ENCODE data around the gene TRAP1. TPM values are rescaled to one million over a fixed set of nuclear protein-coding genes. Genes with fewer than 3 reads are reported as not detected.
A peak's percentile ranks its signal among the peaks of the same experiment; 100 is the strongest.
"Not testable (repeated sequence)": the region's sequence is repeated elsewhere in the genome, so short reads cannot be mapped to it uniquely, and the experiment has no call there.

TRAP1 gene
- total RNA-seq, 1 donor from 2014 or later = 152 TPM

DNA sequence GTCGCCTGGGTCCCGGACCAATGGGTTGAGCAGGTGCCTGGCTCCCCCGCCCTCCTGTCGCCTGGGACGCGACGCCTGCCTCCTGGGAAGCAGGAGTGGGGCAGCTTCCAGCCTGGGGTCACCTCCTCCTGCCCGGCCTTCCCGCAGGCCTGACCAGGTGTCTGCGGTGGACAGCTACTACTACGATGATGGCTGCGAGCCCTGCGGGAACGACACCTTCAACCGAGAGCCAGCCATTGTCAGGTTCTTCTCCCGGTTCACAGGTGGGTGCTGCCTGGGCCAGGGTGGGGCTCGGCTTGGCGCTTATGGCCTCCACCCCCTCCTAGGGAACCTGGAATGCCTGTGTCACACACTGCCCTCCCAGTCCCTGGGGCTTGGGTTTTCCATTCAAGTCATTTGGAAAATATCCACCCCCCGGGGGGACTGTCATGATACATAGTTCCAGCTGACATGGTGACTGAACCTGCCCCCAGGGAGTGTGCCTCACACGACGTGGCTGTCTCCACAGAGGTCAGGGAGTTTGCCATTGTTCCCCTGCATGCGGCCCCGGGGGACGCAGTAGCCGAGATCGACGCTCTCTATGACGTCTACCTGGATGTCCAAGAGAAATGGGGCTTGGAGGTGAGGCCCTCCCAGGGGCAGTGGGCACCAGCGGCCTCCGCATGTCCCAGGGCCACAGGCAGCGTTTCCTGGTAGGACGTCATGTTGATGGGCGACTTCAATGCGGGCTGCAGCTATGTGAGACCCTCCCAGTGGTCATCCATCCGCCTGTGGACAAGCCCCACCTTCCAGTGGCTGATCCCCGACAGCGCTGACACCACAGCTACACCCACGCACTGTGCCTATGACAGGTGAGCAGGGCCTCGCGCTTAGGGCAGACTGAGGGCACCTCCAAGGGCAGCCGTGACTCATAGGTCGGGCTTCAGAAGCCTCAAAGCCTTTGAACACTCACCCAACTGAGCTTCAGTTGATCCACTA is 60.5 kb downstream of the TRAP1 start:
- no peak for ATAC-seq
- no peak for DNase-seq
- intact Hi-C loops (cut with micrococcal nuclease) = no loop called here

DNA sequence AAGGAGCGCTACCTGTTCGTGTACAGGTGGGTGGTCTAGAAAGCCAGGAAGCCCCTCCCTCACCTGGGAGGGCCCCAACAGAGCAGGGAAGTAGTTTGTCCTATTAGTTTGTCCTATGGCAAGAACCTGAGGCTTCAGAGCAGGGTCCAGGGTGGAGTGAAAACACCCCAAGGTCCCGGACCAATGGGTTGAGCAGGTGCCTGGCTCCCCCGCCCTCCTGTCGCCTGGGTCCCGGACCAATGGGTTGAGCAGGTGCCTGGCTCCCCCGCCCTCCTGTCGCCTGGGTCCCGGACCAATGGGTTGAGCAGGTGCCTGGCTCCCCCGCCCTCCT is 61.2 kb downstream of the TRAP1 start:
- ATAC-seq; intact Hi-C loops (cut with micrococcal nuclease); DNase-seq: not testable (repeated sequence)

DNA sequence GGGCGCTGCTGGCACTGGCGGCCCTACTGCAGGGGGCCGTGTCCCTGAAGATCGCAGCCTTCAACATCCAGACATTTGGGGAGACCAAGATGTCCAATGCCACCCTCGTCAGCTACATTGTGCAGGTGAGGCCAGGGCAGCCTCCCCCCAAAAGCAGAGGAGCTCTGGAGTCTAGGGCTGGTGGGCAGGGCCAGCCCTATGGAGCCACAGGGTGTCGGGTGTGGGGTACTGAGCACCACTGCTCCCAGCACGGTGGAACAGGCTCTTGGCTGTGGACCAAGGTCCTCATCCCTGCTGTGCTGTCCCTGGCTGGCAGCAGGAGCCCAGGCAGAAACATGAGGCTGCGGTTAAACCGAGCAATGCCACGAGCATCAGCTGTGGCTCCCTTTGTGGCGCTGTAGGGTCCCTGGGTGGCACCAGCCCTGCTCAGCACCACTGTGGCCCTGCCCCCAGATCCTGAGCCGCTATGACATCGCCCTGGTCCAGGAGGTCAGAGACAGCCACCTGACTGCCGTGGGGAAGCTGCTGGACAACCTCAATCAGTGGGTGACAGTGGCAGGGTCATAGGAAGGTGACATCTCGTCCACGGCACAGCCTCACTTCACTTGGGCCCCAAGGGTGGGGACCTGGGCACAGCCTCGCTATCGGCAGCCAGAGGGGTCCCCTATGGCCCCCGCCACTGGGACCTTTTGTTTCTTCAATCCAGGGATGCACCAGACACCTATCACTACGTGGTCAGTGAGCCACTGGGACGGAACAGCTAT is 61.7 kb downstream of the TRAP1 start:
- ATAC-seq (peak; percentile 53), DNase-seq (no peak)

DNA sequence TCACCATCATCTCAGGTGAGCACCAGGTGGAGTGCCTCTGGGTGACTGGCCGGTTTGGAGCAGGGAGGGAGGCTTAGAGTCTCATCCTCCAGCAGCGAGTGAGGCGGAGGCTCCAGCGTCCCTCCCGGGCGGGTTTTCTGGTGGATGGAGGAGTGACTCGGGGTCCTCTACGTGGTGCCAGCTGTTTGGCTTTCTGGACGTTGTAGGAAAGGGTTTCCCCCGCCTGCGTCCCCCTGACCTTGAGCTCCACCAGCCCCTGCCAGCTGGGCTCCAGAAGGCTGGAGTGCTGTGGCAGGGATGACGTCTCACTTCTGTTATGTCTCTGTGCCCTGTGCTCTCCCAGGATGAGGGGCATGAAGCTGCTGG is 62.3 kb downstream of the TRAP1 start:
- DNase-seq (no peak), ATAC-seq (peak; percentile 46)
- intact Hi-C loops (cut with micrococcal nuclease) = no loop called here

More for the DNA sequence above, 61.7 kb downstream of the TRAP1 start:
- intact Hi-C loops (cut with micrococcal nuclease) = no loop called here

DNA sequence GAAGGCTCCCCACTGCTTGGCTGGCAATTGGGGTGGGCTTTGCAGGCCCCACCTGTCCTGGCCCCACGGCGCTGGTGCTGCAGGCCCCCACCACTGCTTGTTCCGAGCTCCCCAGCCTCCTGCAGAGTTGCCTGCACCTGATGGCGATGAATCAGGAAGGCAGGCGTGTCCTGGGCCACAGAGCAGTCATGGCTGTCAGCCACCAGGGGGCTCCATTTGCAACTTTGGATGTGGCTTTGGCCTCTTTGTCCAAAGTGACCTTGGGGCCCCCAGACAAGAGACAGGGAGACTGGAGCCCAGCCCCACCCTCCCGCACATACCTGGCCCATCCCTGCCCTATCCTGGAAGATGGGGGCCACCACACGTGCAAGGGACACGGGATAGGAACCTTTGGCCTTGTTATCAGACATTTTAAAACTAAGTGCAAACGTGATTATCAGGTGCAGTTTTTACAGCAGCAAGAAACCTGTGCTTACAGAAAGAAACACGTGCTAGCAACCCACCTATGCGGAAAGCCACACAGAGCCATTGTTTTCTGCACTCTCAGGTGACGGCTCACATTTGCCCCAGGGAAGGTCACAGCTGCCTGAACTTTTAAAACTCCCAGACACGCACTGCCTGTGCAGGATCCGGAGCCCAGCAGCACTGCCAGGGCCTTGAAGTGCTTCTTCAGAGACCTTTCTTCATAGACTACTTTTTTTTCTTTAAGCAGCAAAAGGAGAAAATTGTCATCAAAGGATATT is 62.9 kb downstream of the TRAP1 start, which contains the start of gene DNASE1:
Gene DNASE1 (plus strand): TSS at position 443 of the 743 bp plus-strand sequence. CDS start 683 bp downstream, outside the sequence.
- intact Hi-C loops (cut with micrococcal nuclease) = no loop called here
- peak; percentile 58 for ATAC-seq
- peak; percentile 56 for DNase-seq

DNA sequence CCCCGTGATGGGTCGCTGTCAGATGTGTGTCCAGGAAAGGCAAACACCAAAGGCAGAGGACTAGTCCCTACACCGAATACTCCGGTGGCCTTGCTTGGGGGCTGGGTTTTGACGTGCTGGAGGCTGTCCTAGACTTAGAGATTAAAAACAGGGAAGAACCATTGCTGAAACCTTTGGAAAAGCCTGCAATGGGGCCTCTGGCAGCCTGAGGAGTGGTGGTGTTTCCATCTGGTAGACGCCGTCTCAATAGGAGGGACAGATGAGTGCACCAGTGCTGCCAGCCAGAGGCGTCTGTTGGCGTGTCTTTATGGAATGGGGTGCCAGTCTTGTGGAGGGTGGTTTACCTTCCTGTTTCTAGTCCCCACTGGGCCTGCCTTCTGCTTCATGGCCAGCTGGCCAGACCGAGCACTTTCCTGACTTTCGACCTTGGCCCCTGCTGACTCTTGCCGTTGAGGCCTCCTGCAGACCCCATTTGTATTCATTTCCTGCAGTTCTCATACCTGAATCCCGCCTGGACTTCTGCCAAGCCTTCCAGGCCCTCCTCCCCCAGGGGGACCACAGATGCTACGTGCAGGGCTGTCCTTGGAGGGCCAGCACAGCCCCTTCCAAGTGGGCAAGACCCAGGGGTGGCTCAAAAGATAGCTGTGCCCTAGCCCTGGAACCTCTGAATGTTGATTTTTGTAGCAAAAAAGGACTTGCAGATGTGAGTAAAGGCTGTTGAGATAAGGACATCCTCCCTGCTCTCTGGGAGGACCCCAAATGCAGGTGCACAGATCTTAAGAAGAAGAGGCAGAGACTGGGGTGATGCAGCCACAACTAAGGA is 64.7 kb downstream of the TRAP1 start:
- no peak for ATAC-seq
- intact Hi-C loops (cut with micrococcal nuclease) = no loop called here
- no peak for DNase-seq

DNA sequence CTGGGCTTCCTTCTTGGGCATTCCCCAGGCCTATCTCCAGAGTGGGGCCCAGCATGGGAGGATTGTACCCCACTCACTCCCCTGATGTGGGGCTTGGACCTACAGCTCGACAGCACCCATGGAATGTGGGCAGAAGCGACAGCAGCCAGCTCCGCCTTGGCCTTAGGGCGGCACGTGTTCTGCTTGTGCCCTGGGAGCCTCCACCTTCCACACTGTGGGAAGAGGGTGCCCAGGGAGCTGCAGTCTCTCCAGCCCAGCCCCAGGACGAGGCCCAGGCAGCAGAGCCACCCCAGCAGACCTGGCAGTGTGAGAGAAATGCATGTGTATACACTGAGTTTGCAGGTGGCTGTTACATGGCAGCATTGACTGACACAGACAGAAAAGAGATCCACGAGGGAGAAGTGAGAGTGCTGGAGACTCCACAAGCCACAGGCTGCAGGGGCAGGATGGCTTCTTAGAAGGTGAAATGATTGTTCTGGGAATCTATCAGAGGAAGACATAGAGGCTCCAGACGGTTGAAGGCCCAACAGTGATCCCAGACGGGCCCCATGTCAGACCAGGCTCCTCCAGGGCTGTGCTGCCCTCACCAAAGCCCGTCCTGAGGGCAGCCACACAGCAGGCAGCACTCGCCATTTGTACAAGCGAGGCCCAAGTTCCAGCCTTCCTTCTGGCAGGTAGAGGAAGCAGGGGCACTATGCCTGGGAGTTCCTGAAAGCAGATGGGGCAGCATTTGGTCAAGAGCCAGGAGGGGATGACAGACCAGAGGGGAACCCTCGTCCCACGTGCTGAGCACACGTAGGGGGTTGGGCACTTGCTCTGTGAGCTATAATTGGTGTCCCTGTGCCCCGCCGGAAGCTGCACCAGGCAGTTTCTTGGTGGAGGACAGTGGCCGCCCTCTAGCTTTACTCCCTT is 65.6 kb downstream of the TRAP1 start:
- ATAC-seq (no peak), DNase-seq (no peak)
- intact Hi-C loops (cut with micrococcal nuclease) = no loop called here

DNA sequence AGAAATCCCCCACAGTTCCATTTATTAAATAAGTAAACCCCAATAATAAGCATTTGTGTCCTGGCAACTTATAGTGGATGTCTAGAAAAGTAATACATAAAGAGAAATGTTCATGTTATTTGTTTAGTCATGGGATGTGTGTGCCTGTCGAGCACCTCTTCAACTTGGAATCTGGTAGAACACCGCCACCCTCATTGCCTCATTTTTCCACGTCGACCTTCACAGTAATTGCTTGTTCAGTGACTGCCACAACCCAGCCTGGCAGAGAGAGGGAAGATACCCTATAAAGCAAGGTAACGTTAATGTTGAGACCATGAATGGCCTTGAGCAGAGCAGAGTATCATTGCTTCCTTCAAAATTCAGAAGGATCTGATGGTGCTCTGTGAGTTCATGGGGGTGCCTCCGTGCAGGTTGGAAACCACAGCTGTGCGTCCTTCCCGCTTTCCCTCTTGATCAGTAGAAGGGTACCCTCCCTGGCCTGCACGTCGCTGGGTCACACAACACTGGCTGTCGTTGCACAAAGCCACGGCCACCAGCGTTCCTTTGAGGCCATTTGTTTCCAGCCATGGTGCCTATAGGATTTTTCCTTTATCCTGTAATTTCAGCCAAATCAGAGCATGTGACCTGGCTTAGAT is 66.6 kb downstream of the TRAP1 start:
- intact Hi-C loops (cut with micrococcal nuclease) = no loop called here
- ATAC-seq (no peak), DNase-seq (no peak)

DNA sequence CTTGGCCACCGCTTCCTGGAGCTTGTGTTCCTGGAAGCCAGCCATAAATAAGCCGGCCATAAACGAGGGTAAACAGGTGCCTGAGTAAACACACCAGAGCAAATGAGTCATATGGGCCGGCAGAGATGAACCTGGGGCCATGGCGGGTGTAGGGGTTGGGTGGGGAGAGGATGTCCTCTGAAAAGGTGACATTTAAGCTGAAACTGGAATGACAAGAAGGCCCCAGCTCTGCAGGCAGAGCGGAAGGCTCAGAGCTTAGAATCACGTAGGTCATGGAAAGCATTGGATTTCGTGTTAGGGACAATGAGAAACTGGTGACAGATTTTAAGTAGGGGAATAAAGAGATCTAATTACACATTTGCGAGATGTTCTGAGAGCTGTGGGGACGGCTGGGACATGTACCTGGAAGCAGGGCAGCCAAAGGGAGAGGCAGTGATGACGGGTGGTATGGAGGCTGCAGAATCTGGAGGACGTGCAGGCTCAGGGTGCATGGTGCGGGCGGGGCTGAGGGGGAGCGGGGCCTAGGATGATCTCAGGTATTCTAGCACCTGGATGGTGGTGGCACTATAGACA is 70.9 kb downstream of the TRAP1 start:
- DNase-seq (no peak), ATAC-seq (no peak)
- intact Hi-C loops (cut with micrococcal nuclease) = no loop called here

DNA sequence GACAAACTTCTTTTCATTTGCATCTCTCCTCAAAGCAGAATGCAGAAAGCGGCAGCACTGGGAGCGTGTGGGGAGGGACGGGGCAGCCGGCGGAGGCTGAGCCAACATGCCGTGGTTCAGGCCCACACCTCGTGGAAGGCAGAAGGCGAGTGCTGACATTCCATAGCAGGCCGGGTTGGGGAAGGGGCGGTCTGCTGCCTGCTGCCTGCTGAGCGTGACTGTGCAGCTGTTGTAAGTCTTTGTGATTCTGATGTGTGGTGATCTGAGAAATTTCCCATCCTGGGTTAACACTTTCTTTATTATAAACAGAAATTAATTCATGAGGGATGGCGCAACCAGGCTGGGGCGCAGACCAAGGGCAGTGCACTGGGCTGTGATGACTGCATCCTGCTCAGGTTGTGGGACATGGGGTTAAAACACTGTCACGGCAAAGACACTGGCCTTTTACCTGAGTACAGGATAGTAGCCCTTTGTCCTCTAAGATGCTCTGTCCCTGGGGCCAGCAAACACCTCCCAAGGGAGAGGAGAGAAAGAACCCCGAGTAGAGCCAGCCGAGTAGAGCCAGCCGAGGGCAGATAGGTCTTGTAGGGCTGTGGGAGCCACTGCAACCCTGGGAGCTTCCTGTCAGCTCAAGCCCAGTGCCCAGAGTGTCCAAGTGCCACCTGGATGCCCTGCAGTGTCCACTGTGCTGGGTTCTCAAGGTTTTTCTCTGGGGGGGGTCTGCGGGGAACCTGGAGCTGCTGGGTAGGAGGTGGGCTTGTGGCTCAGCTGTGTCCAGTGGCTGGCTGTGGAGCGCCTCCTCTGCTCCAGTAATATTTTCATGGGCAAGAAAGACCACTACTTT is 71.6 kb downstream of the TRAP1 start:
- intact Hi-C loops (cut with micrococcal nuclease) = no loop called here
- DNase-seq = no peak
- ATAC-seq = no peak

DNA sequence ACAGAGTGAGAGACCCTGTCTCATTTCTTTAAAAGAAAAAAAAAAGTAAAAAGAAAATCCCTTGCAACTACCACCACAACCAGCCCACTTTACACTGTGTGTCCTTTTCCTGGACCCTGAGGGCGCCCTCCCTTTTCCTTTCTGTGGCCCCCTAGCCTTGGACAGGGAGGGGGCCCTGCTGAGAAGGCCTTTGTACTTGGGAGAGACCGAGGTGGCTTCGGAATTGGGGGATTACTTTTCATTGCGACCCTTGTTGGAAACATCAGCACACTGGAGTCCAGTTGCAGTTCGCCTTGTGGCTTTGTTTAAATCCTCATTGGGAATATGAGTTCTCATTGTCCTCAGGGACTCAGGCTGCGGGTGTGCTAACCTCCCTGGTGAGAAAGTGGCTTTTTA is 72.2 kb downstream of the TRAP1 start:
- intact Hi-C loops (cut with micrococcal nuclease) = no loop called here
- ATAC-seq (no peak), DNase-seq (no peak)

DNA sequence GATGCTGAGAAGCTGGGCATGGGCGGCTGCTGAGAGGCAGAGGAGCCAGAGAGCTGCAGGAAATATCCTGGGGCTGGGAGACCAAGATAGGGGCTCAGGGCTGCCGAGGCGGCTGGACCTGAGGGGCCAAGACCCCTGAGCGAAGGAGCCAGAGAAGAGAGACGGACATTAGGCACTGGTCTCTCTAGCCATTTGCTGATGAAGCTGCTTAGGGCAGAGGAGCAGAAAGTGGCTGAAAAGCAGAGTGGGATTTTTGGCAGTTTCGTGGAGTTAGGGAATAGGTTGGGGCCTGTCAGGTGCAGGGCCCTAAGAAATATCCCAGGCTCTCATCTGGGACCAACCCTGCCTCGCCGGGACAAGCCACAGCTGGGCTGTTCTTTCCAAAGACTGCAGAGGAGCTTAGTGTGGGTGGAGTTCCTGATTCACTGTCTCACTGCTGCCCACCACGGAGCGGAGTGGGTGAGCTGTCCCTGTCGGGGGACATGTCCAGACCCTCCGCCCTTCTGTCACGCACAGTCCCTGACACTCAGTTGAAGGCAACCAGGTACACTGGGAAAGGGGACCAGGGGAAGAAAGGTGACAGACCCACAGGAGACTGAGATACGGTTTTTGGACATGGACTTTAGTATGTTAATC is 74.1 kb downstream of the TRAP1 start:
- DNase-seq (no peak), ATAC-seq (no peak)
- intact Hi-C loops (cut with micrococcal nuclease) = no loop called here

DNA sequence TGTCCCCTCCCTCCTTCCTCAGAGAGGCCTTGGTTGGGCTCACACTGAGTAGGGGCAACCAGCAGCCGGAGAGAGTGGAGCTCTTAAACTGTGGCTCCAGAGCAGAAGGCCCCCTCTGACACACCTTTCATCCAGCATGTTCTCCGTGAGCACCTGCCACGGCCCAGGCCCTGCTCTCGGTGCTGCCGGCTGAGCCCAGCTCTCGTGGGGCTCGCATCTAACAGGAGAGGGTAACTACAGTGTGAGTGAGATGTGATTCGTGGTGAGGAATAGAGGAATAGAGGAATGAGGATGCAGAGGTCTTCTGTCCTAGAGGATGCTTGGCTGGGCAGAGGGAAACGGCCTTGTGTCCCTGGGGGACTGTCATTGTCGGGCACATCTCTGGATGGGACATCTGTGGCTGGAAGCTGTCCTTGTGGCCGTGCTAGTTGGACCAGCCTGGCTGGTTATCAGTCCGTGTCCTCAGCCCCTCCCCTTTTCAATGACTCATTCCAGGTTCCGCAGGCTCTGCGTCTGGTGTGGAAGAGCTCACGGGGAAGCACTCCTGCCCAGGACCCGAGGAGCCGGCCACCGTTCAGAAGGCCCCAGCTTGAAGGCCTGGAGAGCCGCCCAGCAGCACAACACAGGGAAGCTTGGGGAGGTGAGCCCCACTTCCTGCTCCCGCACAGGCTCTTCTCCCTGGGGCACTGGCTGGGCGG is 74.8 kb downstream of the TRAP1 start:
- intact Hi-C loops (cut with micrococcal nuclease) = no loop called here
- ATAC-seq = peak; percentile 63
- DNase-seq = no peak

DNA sequence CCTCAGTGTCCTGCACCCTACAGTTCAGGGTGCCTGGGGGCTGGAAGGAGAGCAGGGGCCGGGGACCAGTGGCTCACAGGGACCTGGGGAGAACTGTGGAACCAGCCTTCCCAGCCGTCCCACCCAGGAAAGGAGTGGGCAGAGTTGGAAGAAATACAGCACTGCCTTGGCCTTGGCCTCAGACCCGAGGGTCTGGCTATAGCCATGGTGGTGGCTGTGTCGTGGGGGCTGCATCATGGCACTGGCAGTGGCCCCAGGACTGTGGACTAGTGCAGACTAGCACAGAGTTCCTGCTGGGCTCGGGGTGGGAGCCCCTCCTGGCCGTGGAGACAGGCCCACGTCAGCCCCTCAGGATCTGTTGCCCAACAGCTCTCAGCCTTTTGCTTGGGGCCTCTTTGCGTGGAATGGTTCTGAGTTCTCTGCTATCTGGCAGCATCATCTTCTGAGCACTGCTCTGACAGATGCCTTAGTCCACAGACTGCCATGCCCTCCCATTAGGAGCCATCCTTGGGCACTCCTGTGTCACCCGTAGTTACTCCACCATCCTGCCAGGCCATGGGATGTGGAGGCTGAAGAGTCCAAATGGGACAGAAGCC is 75.4 kb downstream of the TRAP1 start:
- DNase-seq (no peak), ATAC-seq (no peak)
- intact Hi-C loops (cut with micrococcal nuclease) = no loop called here

Data from left ventricle myocardium superior (tissue), 1 donor.